Body of pancreas (tissue), 4 donors: Measurements from ENCODE around the gene HOXD3. TPM values are rescaled to one million over a fixed set of nuclear protein-coding genes. Genes with fewer than 3 reads are reported as not detected.

Source experiments
- ATAC-seq: fragments of 150-250 bp; one replicate; pipeline ENCODE4 v1.9.1; 2016
- DNase-seq, 4 donors: peaks; one replicate each; pipeline ENCODE4 v3.0.0-alpha.2; 2019
- H3K27ac ChIP-seq, 4 donors: fragments of 200-600 bp; sonication (generic); 1 replicate in 3 of 4; 2 replicates in 1 of 4; pipeline versions ENCODE4 v1.5.1 to v1.6.1; 2016 to 2019; ENCODE audit warnings: mild to moderate bottlenecking in 1 of 4, mixed read lengths in 1 of 4, moderate library complexity in 1 of 4
- H3K27me3 ChIP-seq, 2 donors: fragments of 200-600 bp; sonication (generic); one replicate each; pipeline ENCODE4 v1.6.0; 2016; ENCODE audit warnings: mild to moderate bottlenecking in 1 of 2
- H3K36me3 ChIP-seq, 2 donors: fragments of 200-600 bp; sonication (generic); replicated peaks in 1 of 2; 2 replicates each; pipeline ENCODE4 v1.5.1; 2016; ENCODE audit warnings: low read depth in 2 of 2; ENCODE audit not compliant: insufficient read depth in 1 of 2
- H3K4me1 ChIP-seq: fragments of 200-600 bp; sonication (generic); one replicate; pipeline ENCODE4 v1.6.0; 2016
- H3K4me3 ChIP-seq, 2 donors: fragments of 200-600 bp; sonication (generic); 1 replicate in 1 of 2; 2 replicates in 1 of 2; pipeline ENCODE4 v1.5.1; 2016 to 2019
- H3K9me3 ChIP-seq, 3 donors: fragments of 200-600 bp; sonication (generic); 1 replicate in 2 of 3; 2 replicates in 1 of 3; pipeline ENCODE4 v1.5.1; 2016
- POLR2A ChIP-seq, 3 donors: fragments of 450-650 bp; IDR thresholded peaks; one replicate each; pipeline ENCODE4 v1.6.1; 2016; ENCODE audit warnings: antibody characterized with exemption in 3 of 3, mild to moderate bottlenecking in 2 of 3
- WGBS, 2 donors: methylation state at CpG; one replicate each; pipeline ENCODE4 v1.1.5; 2017; 5-methylcytosine and 5-hydroxymethylcytosine counted together
- intact Hi-C: fragments of 100-400 bp; cut with DNase I; formaldehyde crosslinking; loops from one replicate; pipeline ENCODE4 v1.15.1; 2023
- total RNA-seq, 2 donors: library from RNA; depleted of rRNA; stranded (reverse); fragments of >200 nt; gene quantifications; one replicate each; pipeline ENCODE4 v1.1.0, GENCODE V29; 2016
- TF ChIP-seq, protein P1 (sequence below), 7 experiments: fragments of 450-650 bp in 4 of 7; fragments of 200-600 bp in 3 of 7; sonication (generic) in 3 of 7; IDR thresholded peaks; one replicate each; pipeline ENCODE4 v1.5.1; 2016 to 2019; ENCODE audit warnings: antibody characterized with exemption in 7 of 7

HOXD3 gene
- total RNA-seq = under 1 TPM in 1 of 2 donors, not detected in 1; 0.26 TPM

GRCh38 chr2:176156807-176157498 is at the start of gene HOXD3:
HOXD3 (plus strand) TSS chr2:176157307; CDS start chr2:176169115, 11,808 bp downstream.
- ATAC-seq = no peak
- H3K4me3 ChIP-seq = no peak within 1 kb of the TSS
- no peaks in the 10 kb centered on the region for H3K9me3 ChIP-seq
- WGBS, 2 donors = 3 to 14% methylated on average over 18 to 48 of the region's 48 CpGs
- no peak for DNase-seq
- TF ChIP-seq POLR2A (IDR thresholded peaks at IDR 0.05) = no peak
- TF ChIP-seq, protein P1, sequence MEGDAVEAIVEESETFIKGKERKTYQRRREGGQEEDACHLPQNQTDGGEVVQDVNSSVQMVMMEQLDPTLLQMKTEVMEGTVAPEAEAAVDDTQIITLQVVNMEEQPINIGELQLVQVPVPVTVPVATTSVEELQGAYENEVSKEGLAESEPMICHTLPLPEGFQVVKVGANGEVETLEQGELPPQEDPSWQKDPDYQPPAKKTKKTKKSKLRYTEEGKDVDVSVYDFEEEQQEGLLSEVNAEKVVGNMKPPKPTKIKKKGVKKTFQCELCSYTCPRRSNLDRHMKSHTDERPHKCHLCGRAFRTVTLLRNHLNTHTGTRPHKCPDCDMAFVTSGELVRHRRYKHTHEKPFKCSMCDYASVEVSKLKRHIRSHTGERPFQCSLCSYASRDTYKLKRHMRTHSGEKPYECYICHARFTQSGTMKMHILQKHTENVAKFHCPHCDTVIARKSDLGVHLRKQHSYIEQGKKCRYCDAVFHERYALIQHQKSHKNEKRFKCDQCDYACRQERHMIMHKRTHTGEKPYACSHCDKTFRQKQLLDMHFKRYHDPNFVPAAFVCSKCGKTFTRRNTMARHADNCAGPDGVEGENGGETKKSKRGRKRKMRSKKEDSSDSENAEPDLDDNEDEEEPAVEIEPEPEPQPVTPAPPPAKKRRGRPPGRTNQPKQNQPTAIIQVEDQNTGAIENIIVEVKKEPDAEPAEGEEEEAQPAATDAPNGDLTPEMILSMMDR (IDR thresholded peaks at IDR 0.05) = no peak
- H3K27me3 ChIP-seq = peaks cover 0 to 59% of the 10 kb centered on the region in 2 donors
- H3K36me3 ChIP-seq = no peaks in the 10 kb centered on the region
- H3K4me1 ChIP-seq = peaks cover 30% of the 10 kb centered on the region
- H3K27ac ChIP-seq = no peak within 1 kb of the TSS
- intact Hi-C loops = no loop called here

GRCh38 chr2:176107731-176108181 is 49.4 kb upstream of the HOXD3 start:
- Histone ChIP-seq H3K4me3 (no peak overlapping the region), H3K4me1 (peaks cover 22% of the 10 kb centered on the region), H3K27ac (no peak overlapping the region), H3K9me3 (no peaks in the 10 kb centered on the region), H3K27me3 (peaks cover 0 to 77% of the 10 kb centered on the region in 2 donors), H3K36me3 (no peaks in the 10 kb centered on the region)
- DNase-seq = no peak
- 4% methylated on average over 54 of the region's 59 CpGs; no CpG with 5 or more reads in 1 of the 2 donors for WGBS, 2 donors
- intact Hi-C loops = no loop called here
- no peak for TF ChIP-seq POLR2A (IDR thresholded peaks at IDR 0.05)
- TF ChIP-seq, protein P1 (IDR thresholded peaks at IDR 0.05) = no peak
- ATAC-seq = no peak

GRCh38 chr2:176109192-176109901 is 47.8 kb upstream of the HOXD3 start:
- Histone ChIP-seq H3K9me3 (no peaks in the 10 kb centered on the region), H3K4me3 (no peak overlapping the region), H3K27me3 (peaks cover 0 to 78% of the 10 kb centered on the region in 2 donors), H3K27ac (no peak overlapping the region), H3K36me3 (no peaks in the 10 kb centered on the region), H3K4me1 (peaks cover 20% of the 10 kb centered on the region)
- TF ChIP-seq, protein P1 (IDR thresholded peaks at IDR 0.05) = no peak
- TF ChIP-seq POLR2A (IDR thresholded peaks at IDR 0.05) = no peak
- WGBS, 2 donors = 5 to 6% methylated on average over 26 of the region's 26 CpGs
- intact Hi-C loops = no loop called here
- DNase-seq = no peak
- no peak for ATAC-seq

GRCh38 chr2:176109946-176110345 is 47.2 kb upstream of the HOXD3 start:
- H3K9me3 ChIP-seq = no peaks in the 10 kb centered on the region
- ATAC-seq = no peak
- H3K4me1 ChIP-seq = peaks cover 15% of the 10 kb centered on the region
- no peak for DNase-seq
- WGBS, 2 donors = 9 to 26% methylated on average over 4 of the region's 4 CpGs
- H3K27me3 ChIP-seq = peaks cover 0 to 72% of the 10 kb centered on the region in 2 donors
- no peak overlapping the region for H3K4me3 ChIP-seq
- no peak overlapping the region for H3K27ac ChIP-seq
- TF ChIP-seq, protein P1 (IDR thresholded peaks at IDR 0.05) = no peak
- TF ChIP-seq POLR2A (IDR thresholded peaks at IDR 0.05) = no peak
- no peaks in the 10 kb centered on the region for H3K36me3 ChIP-seq
- intact Hi-C loops = no loop called here
